Testis (tissue), 2 donors: Measurements from ENCODE around the gene ZBTB7A.

Experiments used
- CTCF ChIP-seq, 3 experiments: fragments of 450-650 bp in 2 of 3; fragments of 200-600 bp in 1 of 3; sonication (generic) in 1 of 3; IDR thresholded peaks; one replicate each; pipeline ENCODE4 v1.5.1; 2016 to 2019; ENCODE audit warnings: antibody characterized with exemption in 3 of 3, mild to moderate bottlenecking in 2 of 3, moderate library complexity in 1 of 3
- POLR2A ChIP-seq: fragments of 450-650 bp; IDR thresholded peaks from one replicate; pipeline ENCODE4 v1.6.1; 2017; ENCODE audit warnings: antibody characterized with exemption, mild to moderate bottlenecking, moderate library complexity

DNA sequence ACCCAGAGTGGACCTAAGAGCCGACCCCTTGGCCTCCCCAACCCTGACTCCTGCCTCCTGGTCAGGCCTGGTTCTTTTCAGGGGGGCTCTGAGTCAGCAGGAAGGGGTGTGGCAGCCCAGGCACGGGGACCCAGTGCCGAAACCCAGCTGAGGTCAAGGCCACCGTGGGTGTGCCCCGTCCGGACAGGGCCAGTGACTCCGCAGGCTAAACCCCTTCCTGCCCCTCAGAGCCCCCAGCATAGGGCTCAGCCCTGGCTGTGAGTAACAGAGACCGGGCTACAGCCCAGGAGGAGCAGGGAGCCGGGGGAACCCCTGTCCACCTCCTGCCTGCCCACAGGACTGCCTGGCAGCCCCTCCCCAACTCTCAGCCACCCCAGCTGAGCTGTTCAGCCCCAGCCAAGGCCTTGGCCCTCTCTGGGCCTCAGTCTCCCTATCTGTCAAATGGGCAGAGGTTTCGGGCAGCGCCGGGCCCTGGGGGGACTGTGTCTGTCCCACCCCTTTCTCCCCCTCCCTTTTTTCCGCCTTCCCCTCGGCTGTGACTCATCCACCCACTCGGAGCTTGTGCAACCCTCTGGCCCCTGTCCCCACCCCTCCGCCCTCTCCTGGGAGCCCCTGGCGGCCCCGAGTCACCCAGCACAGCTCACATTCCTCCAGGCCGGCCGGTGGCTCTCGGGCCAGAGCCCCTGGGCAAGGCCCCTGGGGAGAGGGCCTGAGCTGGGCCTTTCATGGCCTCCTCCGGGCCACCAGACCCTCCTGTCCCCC lies 8.6 kb downstream of the ZBTB7A start:
- TF ChIP-seq CTCF (IDR thresholded peaks at IDR 0.05): no peak
- no peak for TF ChIP-seq POLR2A
